Measurements from ENCODE around the gene NPAS3. TPM values are rescaled to one million over a fixed set of nuclear protein-coding genes. Genes with fewer than 3 reads are reported as not detected.
A peak's percentile ranks its signal among the peaks of the same experiment; 100 is the strongest.

The NPAS3 gene
- total and polyA plus RNA-seq, 2 of the 13 experiments (the other 11 are each of a cell fraction or from before 2014, with no cell fraction given) = not detected

DNA sequence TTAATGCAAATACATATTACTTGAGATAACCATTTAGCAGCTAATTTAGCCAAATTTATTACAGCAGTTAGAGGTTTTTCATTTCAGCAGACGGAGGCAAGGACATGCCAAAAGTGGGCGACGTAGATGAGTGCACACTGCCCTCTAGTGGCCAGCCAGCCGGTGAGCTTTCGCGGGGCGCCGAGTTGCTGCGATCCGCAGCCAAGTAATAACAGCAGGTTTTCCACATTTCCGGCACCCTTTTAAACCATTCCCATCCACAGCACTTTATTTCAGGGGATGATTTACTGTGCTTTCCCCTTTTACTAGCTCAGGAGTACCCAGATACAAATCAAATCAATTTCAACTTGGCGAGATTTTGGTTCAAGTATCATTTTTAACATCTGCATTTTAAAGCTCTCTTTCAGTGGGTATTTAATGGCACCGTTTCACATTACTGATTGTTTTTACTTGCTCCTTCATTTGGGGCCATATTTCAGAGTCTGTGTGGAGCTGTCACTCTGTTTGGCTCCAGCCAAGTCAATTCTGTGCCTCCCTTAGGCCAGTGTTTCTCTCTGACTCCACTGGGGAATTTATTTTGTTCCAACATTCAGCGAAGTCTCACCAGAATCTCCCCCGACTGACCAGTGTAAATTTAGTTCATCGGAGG is 854.2 kb downstream of the NPAS3 start (continued):
- TF ChIP-seq, protein P1, sequence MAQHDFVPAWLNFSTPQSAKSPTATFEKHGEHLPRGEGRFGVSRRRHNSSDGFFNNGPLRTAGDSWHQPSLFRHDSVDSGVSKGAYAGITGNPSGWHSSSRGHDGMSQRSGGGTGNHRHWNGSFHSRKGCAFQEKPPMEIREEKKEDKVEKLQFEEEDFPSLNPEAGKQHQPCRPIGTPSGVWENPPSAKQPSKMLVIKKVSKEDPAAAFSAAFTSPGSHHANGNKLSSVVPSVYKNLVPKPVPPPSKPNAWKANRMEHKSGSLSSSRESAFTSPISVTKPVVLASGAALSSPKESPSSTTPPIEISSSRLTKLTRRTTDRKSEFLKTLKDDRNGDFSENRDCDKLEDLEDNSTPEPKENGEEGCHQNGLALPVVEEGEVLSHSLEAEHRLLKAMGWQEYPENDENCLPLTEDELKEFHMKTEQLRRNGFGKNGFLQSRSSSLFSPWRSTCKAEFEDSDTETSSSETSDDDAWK (CRISPR knock-in tag; IDR thresholded peaks at IDR 0.05) = no peak
- TF ChIP-seq ZNF441 (CRISPR knock-in tag; IDR thresholded peaks at IDR 0.05; ENCODE audit: borderline replicate concordance) (0 out of 2 replicates have a peak, but pooled peaks have one; percentile 40), ZSCAN9 (CRISPR knock-in tag; IDR thresholded peaks at IDR 0.05; ENCODE audit: borderline replicate concordance) (0 out of 2 replicates have a peak, but pooled peaks have one; percentile 43), FOXJ3 (CRISPR knock-in tag; IDR thresholded peaks at IDR 0.05; ENCODE audit: borderline replicate concordance) (no peak), SOX13 (IDR thresholded peaks at IDR 0.05) (no peak), SOX13 (CRISPR knock-in tag; conservative IDR thresholded peaks at IDR 0.05 in 1 of 2, IDR thresholded peaks at IDR 0.05 in 1 of 2) (no peak), FIP1L1 (IDR thresholded peaks at IDR 0.05; ENCODE audit: borderline replicate concordance, insufficient read depth, low read depth, low read length) (no peak), KDM4B (CRISPR knock-in tag; IDR thresholded peaks at IDR 0.05) (no peak)
- TF ChIP-seq, protein P2, sequence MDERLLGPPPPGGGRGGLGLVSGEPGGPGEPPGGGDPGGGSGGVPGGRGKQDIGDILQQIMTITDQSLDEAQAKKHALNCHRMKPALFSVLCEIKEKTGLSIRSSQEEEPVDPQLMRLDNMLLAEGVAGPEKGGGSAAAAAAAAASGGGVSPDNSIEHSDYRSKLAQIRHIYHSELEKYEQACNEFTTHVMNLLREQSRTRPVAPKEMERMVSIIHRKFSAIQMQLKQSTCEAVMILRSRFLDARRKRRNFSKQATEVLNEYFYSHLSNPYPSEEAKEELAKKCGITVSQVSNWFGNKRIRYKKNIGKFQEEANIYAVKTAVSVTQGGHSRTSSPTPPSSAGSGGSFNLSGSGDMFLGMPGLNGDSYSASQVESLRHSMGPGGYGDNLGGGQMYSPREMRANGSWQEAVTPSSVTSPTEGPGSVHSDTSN (CRISPR knock-in tag; IDR thresholded peaks at IDR 0.05) = no peak
- TF ChIP-seq, protein P3, sequence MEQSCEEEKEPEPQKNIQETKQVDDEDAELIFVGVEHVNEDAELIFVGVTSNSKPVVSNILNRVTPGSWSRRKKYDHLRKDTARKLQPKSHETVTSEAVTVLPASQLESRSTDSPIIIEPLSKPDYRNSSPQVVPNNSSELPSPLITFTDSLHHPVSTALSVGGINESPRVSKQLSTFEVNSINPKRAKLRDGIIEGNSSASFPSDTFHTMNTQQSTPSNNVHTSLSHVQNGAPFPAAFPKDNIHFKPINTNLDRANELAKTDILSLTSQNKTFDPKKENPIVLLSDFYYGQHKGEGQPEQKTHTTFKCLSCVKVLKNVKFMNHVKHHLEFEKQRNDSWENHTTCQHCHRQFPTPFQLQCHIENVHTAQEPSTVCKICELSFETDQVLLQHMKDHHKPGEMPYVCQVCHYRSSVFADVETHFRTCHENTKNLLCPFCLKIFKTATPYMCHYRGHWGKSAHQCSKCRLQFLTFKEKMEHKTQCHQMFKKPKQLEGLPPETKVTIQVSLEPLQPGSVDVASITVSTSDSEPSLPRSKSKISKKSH (CRISPR knock-in tag; IDR thresholded peaks at IDR 0.05; ENCODE audit: borderline replicate concordance) = no peak
- TF ChIP-seq, protein P4, sequence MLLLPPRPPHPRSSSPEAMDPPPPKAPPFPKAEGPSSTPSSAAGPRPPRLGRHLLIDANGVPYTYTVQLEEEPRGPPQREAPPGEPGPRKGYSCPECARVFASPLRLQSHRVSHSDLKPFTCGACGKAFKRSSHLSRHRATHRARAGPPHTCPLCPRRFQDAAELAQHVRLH (CRISPR knock-in tag; IDR thresholded peaks at IDR 0.05; ENCODE audit: borderline replicate concordance, low read depth) = peak; percentile 50; the same call in 1 of the 2 replicates
- TF ChIP-seq, protein P5, sequence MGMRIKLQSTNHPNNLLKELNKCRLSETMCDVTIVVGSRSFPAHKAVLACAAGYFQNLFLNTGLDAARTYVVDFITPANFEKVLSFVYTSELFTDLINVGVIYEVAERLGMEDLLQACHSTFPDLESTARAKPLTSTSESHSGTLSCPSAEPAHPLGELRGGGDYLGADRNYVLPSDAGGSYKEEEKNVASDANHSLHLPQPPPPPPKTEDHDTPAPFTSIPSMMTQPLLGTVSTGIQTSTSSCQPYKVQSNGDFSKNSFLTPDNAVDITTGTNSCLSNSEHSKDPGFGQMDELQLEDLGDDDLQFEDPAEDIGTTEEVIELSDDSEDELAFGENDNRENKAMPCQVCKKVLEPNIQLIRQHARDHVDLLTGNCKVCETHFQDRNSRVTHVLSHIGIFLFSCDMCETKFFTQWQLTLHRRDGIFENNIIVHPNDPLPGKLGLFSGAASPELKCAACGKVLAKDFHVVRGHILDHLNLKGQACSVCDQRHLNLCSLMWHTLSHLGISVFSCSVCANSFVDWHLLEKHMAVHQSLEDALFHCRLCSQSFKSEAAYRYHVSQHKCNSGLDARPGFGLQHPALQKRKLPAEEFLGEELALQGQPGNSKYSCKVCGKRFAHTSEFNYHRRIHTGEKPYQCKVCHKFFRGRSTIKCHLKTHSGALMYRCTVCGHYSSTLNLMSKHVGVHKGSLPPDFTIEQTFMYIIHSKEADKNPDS (CRISPR knock-in tag; IDR thresholded peaks at IDR 0.05) = no peak
- TF ChIP-seq, protein P6, sequence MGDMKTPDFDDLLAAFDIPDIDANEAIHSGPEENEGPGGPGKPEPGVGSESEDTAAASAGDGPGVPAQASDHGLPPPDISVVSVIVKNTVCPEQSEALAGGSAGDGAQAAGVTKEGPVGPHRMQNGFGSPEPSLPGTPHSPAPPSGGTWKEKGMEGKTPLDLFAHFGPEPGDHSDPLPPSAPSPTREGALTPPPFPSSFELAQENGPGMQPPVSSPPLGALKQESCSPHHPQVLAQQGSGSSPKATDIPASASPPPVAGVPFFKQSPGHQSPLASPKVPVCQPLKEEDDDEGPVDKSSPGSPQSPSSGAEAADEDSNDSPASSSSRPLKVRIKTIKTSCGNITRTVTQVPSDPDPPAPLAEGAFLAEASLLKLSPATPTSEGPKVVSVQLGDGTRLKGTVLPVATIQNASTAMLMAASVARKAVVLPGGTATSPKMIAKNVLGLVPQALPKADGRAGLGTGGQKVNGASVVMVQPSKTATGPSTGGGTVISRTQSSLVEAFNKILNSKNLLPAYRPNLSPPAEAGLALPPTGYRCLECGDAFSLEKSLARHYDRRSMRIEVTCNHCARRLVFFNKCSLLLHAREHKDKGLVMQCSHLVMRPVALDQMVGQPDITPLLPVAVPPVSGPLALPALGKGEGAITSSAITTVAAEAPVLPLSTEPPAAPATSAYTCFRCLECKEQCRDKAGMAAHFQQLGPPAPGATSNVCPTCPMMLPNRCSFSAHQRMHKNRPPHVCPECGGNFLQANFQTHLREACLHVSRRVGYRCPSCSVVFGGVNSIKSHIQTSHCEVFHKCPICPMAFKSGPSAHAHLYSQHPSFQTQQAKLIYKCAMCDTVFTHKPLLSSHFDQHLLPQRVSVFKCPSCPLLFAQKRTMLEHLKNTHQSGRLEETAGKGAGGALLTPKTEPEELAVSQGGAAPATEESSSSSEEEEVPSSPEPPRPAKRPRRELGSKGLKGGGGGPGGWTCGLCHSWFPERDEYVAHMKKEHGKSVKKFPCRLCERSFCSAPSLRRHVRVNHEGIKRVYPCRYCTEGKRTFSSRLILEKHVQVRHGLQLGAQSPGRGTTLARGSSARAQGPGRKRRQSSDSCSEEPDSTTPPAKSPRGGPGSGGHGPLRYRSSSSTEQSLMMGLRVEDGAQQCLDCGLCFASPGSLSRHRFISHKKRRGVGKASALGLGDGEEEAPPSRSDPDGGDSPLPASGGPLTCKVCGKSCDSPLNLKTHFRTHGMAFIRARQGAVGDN (CRISPR knock-in tag; IDR thresholded peaks at IDR 0.05) = peak; percentile 40
- TF ChIP-seq, protein P7, sequence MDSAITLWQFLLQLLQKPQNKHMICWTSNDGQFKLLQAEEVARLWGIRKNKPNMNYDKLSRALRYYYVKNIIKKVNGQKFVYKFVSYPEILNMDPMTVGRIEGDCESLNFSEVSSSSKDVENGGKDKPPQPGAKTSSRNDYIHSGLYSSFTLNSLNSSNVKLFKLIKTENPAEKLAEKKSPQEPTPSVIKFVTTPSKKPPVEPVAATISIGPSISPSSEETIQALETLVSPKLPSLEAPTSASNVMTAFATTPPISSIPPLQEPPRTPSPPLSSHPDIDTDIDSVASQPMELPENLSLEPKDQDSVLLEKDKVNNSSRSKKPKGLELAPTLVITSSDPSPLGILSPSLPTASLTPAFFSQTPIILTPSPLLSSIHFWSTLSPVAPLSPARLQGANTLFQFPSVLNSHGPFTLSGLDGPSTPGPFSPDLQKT (CRISPR knock-in tag; IDR thresholded peaks at IDR 0.05; ENCODE audit: borderline replicate concordance) = no peak

All from HepG2 (cell line).